HG02571 (cell line): Measurements from ENCODE around the gene ZNF350.
"Not testable (repeated sequence)": the region's sequence is repeated elsewhere in the genome, so short reads cannot be mapped to it uniquely, and the experiment has no call there.

ENCODE experiments used
- ATAC-seq: cut with Tn5 transposase; IDR thresholded peaks from one replicate; pipeline ENCODE4 v1.9.1; 2021; ENCODE audit warnings: mild to moderate bottlenecking, moderate library complexity; ENCODE audit not compliant: unreplicated experiment

ZNF350 gene

GRCh38 chr19:51975787-51976186, 10.9 kb downstream of the ZNF350 start:
- ATAC-seq, result not testable (repeated sequence)

- ATAC-seq, result no peak
Measured at GRCh38 chr19:51971624-51972023, 15.0 kb downstream of the ZNF350 start.

GRCh38 chr19:51970718-51971117, 15.9 kb downstream of the ZNF350 start:
- no peak for ATAC-seq

- no peak for ATAC-seq
Measured at GRCh38 chr19:51965583-51965982, 21.1 kb downstream of the ZNF350 start.

GRCh38 chr19:51960621-51961233, 25.9 kb downstream of the ZNF350 start:
- ATAC-seq, result not testable (repeated sequence)

GRCh38 chr19:51959791-51960190, 26.8 kb downstream of the ZNF350 start:
- no peak for ATAC-seq

GRCh38 chr19:51957846-51958245, 28.8 kb downstream of the ZNF350 start:
- ATAC-seq, result not testable (repeated sequence)

DNA sequence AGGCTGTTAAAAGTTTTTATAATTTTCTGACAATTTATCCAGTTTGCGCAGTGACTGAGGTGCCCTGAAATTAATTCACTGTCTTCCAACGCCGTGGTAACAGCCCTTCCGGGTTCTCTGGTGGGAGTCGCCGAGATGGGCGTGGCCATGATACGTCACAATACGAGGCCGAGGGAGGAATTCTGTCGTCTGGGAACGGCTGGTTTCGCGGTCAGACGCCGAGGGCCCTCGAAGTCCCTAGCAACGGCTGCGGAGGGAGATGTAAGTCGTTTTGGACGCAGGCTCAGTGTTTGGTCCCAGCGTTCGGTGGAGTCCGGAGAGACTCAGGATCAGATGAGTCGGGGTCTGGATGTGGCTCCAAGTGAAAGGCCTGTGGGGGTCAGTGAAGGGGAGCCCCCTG, 37.7 kb downstream of the ZNF350 start:
- ATAC-seq, result no peak

DNA sequence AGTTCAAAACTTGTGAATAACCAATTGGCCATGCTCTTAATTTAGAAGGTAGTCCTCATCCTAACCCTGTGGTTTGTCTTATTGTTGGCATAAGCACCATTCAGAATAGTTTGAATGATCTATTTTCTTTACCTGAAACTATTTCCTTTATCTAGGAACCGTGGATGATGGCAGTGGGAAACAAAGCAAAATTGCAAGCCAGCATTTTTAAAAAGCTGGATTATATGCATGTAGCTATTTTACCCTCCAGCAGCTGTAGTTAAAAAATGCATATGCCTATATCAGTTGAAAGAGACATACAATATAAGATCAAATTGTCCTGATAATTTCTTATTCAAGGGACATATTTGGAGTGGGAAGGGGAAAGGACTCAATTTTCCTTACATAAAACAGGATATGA, 40.0 kb downstream of the ZNF350 start:
- no peak for ATAC-seq

GRCh38 chr19:51944798-51945552, 41.7 kb downstream of the ZNF350 start:
- ATAC-seq, result no peak

DNA sequence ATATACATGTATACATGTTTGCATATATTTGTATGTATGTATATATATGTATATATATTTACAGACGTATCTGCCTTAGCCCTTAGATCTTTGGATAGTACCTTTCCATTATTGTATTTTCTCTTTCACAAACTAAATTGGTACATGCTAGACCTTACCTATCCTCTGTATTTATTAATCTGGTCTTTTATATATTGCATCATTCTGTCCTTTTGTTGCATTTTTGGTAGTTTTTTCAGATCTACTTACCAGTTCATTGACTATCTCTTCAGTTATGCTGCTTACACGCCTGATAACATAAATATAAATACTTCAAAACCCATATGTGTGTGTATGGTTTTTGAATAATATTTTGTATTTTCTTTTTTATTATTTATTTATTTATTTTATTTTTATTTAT, 47.7 kb downstream of the ZNF350 start:
- ATAC-seq, result no peak

DNA sequence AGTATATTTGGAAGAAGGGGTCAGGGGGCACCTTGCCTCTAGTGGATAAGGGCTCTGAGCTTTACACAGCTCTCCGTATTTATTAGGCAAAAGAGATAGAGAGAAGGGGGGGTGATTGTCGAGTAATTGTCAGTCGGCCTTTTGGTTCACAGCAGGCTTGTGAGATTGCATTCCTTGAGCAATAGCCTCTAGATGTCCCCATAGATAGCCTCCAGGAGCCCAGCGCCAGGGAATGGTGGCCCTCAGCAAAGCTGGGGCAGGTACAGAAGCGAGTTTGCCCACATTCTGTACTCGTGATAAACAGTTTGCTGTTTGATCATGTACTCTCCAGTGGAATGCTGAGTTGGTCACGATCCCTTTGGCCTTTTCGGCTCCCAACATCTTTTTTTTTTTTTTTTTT, 54.7 kb downstream of the ZNF350 start:
- ATAC-seq, result no peak

DNA sequence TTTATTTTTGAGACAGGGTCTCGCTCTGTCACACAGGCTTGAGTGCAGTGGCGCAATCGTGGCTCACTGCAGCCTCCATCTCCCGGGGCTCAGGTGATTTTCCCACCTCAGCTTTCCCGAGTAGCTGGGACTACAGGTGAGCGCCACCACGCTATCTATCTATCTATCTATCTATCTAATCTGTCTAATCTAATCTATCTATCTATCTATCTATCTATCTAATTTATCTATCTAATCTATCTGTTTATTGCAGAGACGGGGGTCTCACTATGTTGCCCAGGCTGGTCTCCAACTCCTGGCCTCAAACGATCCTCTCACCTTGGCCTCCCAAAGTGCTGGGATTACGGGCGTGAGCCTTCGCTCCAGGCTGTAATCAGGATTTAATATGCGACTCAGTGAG, 58.8 kb downstream of the ZNF350 start:
- ATAC-seq, result no peak

GRCh38 chr19:51926784-51927741, 59.6 kb downstream of the ZNF350 start, which contains the start of gene ZNF613:
ZNF613 (plus strand) TSS chr19:51927472; CDS start chr19:51936221, 8,749 bp downstream.
- ATAC-seq, result peak; percentile 76

- ATAC-seq, result no peak
Measured at GRCh38 chr19:51926426-51926783, 60.2 kb downstream of the ZNF350 start.

GRCh38 chr19:51921949-51922348, 64.7 kb downstream of the ZNF350 start:
- no peak for ATAC-seq

DNA sequence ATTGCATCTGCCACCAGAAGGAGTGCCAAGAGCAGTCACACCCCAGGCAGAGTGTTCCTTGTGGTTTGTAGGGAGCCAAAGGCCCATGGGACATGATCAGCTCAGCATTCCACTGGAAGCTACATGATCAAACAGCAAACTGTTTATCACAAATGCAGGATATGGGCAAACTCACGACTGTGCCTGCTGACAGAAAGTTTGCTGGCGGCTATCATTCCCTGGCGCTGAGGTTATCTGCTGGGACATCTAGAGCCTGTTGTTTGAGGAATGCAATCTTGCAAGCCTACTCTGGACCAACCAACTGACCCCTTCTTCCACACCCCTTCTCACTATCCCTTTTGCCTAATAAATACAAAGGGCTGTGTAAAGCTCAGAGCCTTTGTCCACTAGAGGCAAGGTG, 67.0 kb downstream of the ZNF350 start:
- no peak for ATAC-seq

GRCh38 chr19:51916167-51916566, 70.5 kb downstream of the ZNF350 start:
- no peak for ATAC-seq

DNA sequence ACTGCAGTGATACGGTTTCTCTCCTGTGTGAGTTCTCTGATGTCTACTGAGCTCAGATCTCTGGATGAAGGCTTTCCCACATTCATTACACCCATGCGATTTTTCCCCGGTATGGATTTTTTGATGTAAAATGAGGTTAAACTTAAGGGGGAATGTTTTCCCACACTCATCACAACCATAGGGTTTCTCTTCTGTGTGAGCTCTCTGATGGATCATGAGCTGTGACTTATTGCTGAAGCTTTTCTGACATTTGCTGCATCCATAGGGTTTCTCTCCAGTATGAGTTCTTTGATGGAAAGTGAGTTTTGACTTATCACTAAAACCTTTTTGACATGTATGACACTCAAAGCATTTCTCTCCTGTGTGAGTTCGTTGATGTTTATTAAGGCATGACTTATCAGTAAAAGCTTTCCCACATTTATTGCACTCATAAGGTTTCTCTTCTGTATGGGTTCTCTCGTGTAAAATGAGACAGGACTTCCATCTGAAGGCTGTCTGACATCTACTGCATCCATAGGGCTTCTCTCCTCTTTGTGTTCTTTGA, 71.2 kb downstream of the ZNF350 start:
- no peak for ATAC-seq
